MM.1S (cell line): ENCODE results near the gene TRIM71.

ENCODE experiments used
- EZH2phosphoT487 ChIP-seq: fragments of 300-600 bp; sonication (generic); IDR thresholded peaks from 2 replicates; pipeline ENCODE4 v1.6.1; 2018; ENCODE audit warnings: antibody characterized with exemption, low read length
- TF ChIP-seq, protein P1 (sequence below): fragments of 300-600 bp; sonication (generic); IDR thresholded peaks from 2 replicates; pipeline ENCODE4 v1.5.1; 2016; ENCODE audit warnings: antibody characterized with exemption, low read length, mixed read lengths

DNA sequence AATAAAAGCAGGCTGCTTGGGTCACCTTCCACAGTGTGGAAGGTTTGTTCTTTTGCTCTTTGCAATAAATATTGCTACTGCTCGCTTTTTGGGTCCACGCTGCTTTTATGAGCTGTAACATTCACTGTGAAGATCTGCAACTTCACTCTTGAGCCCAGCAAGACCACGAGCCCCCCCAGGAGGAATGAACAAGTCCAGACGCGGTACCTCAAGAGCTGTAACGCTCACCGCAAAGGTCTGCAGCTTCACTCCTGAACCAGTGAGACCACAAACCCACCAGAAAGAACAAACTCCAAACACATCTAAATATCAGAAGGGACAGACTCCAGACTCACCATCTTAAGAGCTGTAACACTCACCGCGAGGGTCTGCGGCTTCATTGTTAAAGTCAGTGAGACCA is 86.2 kb downstream of the TRIM71 start:
- TF ChIP-seq, protein P1, sequence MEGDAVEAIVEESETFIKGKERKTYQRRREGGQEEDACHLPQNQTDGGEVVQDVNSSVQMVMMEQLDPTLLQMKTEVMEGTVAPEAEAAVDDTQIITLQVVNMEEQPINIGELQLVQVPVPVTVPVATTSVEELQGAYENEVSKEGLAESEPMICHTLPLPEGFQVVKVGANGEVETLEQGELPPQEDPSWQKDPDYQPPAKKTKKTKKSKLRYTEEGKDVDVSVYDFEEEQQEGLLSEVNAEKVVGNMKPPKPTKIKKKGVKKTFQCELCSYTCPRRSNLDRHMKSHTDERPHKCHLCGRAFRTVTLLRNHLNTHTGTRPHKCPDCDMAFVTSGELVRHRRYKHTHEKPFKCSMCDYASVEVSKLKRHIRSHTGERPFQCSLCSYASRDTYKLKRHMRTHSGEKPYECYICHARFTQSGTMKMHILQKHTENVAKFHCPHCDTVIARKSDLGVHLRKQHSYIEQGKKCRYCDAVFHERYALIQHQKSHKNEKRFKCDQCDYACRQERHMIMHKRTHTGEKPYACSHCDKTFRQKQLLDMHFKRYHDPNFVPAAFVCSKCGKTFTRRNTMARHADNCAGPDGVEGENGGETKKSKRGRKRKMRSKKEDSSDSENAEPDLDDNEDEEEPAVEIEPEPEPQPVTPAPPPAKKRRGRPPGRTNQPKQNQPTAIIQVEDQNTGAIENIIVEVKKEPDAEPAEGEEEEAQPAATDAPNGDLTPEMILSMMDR, result no peak
- TF ChIP-seq EZH2phosphoT487, result no peak
